Activated CD4-positive, alpha-beta T cell treated with anti-CD3 and anti-CD28 coated beads, Interleukin-2, amount 10 ng/mL, durations not matched to agents 7 days and 5 days (primary cell): ENCODE data around the gene TRIB2. TPM values are rescaled to one million over a fixed set of nuclear protein-coding genes. Genes with fewer than 3 reads are reported as not detected.

Source experiments
- CTCF ChIA-PET: fragments of 350-600 bp; sonication (Branson Sonifier 250); formaldehyde crosslinking; loops from one replicate; lab custom pipeline; 2021; ENCODE audit warnings: antibody characterized with exemption; lab: Charles Lee
- POLR2A ChIA-PET: fragments of 350-600 bp; sonication (Branson Sonifier 250); formaldehyde crosslinking; loops from one replicate; lab custom pipeline; 2021; ENCODE audit warnings: antibody characterized with exemption; lab: Charles Lee
- DNase-seq: peaks from one replicate; pipeline ENCODE4 v3.0.0-alpha.2; 2020
- H3K27ac Mint-ChIP-seq: one replicate; pipeline ENCODE4 v1.8.0; 2021; ENCODE audit warnings: mild to moderate bottlenecking, moderate library complexity, mixed read lengths
- H3K27me3 Mint-ChIP-seq: one replicate; pipeline ENCODE4 v1.8.0; 2021; ENCODE audit warnings: mixed read lengths
- H3K36me3 Mint-ChIP-seq: one replicate; pipeline ENCODE4 v1.8.0; 2021; ENCODE audit warnings: low read depth, mixed read lengths
- H3K4me1 Mint-ChIP-seq: one replicate; pipeline ENCODE4 v1.8.0; 2021; ENCODE audit warnings: mixed read lengths
- H3K4me3 Mint-ChIP-seq: one replicate; pipeline ENCODE4 v1.8.0; 2021; ENCODE audit warnings: mild to moderate bottlenecking, moderate library complexity, mixed read lengths
- H3K9me3 Mint-ChIP-seq: one replicate; pipeline ENCODE4 v1.8.0; 2021; ENCODE audit warnings: mixed read lengths
- total RNA-seq, 2 experiments: library from RNA; stranded (reverse); gene quantifications; one replicate each; pipeline ENCODE4 v1.2.3, GENCODE V29; 2021

Gene TRIB2
- total RNA-seq, 2 experiments from 2014 or later, result 85.4 to 96.5 TPM

DNA sequence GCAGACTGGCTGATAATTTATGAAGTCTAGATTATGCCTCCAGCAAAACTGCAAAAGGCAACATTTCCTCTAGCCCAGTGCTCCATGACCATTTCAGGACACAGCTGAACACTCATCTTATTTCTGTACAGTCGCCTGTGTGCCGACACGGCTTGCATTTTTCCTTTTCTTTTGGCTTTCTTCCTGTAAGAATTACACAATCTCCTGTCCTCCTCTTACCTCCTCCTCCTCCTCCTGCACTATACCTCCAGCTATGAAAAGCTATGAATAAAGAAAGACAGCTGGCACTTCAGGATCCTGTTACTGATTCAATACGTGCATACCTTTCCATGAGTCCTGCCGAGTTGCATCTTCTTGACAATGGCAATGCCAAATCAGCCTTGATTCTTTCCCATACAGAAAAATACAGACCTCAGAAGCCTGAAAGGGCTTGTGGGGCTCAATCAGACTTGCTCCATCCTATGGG, 32.2 kb upstream of the TRIB2 start:
- POLR2A ChIA-PET, result no interaction called here
- H3K9me3 Mint-ChIP-seq, result peaks cover 19% of the 10 kb centered on the region
- CTCF ChIA-PET, result no interaction called here

GRCh38 chr2:12685145-12685544, 31.6 kb upstream of the TRIB2 start:
- Mint-ChIP-seq H3K4me1 (peaks cover 2% of the 10 kb centered on the region), H3K36me3 (no peaks in the 10 kb centered on the region), H3K4me3 (no peak overlapping the region), H3K27me3 (peaks cover 19% of the 10 kb centered on the region), H3K9me3 (peaks cover 18% of the 10 kb centered on the region), H3K27ac (no peak overlapping the region)
- ChIA-PET POLR2A (no interaction called here), CTCF (no interaction called here)
- no peak for DNase-seq

More for the DNA sequence above, 32.2 kb upstream of the TRIB2 start:
- Mint-ChIP-seq H3K36me3 (no peaks in the 10 kb centered on the region), H3K4me1 (peaks cover 2% of the 10 kb centered on the region), H3K27ac (no peak overlapping the region), H3K27me3 (peaks cover 14% of the 10 kb centered on the region), H3K4me3 (no peak overlapping the region)
- no peak for DNase-seq

GRCh38 chr2:12685956-12686355, 30.8 kb upstream of the TRIB2 start:
- POLR2A ChIA-PET, result no interaction called here
- CTCF ChIA-PET, result no interaction called here
- no peaks in the 10 kb centered on the region for H3K36me3 Mint-ChIP-seq
- DNase-seq, result no peak
- H3K4me1 Mint-ChIP-seq, result peaks cover 2% of the 10 kb centered on the region
- H3K4me3 Mint-ChIP-seq, result no peak overlapping the region
- peaks cover 21% of the 10 kb centered on the region for H3K27me3 Mint-ChIP-seq
- peaks cover 19% of the 10 kb centered on the region for H3K9me3 Mint-ChIP-seq
- H3K27ac Mint-ChIP-seq, result no peak overlapping the region

DNA sequence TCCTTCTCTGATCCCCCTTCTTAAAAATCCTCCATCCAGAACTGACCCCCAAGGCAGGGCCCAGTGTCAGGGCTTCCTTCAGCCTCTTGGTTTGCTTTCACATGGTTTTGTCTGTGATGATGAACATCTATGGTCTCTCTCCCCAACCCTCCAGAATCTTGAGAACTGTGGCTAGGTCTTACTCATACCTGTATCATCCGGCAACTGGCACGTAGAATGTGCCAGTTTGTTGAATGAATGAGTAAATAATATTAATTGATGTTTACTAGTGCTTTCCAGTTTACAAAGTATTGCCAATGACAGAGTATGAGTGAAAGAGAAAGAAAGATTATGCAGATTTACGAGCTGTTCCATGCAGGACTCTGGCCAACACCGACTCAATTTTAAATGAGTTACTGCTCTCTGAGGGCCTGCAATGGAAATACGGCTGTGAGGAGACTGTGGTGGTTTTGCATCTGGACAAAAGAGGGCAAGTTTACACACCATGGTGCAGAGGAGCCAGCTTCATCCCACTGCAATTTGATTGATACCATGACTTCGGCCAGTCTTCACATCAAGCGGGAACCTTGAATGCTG, 29.9 kb upstream of the TRIB2 start:
- POLR2A ChIA-PET, result no interaction called here
- Mint-ChIP-seq H3K27ac (peak overlapping the region; percentile 63), H3K36me3 (no peaks in the 10 kb centered on the region), H3K4me1 (peaks cover 2% of the 10 kb centered on the region), H3K4me3 (no peak overlapping the region), H3K9me3 (peaks cover 15% of the 10 kb centered on the region), H3K27me3 (peaks cover 21% of the 10 kb centered on the region)
- CTCF ChIA-PET, result interaction anchor here (0.8 kb wide), 1 partner anchor 10 kb away, joined by 3 read pairs; no protein-coding TSS in a partner anchor
- no peak for DNase-seq

- H3K36me3 Mint-ChIP-seq, result peaks cover 7% of the 10 kb centered on the region
- CTCF ChIA-PET, result no interaction called here
- H3K4me3 Mint-ChIP-seq, result no peak overlapping the region
- peaks cover 23% of the 10 kb centered on the region for H3K9me3 Mint-ChIP-seq
- H3K27me3 Mint-ChIP-seq, result peaks cover 18% of the 10 kb centered on the region
- DNase-seq, result no peak
- peaks cover 6% of the 10 kb centered on the region for H3K4me1 Mint-ChIP-seq
- H3K27ac Mint-ChIP-seq, result no peak overlapping the region
- POLR2A ChIA-PET, result no interaction called here
Observed at GRCh38 chr2:12688091-12688490, 28.6 kb upstream of the TRIB2 start.

GRCh38 chr2:12688893-12689292, 27.8 kb upstream of the TRIB2 start:
- Mint-ChIP-seq H3K4me3 (no peak overlapping the region), H3K9me3 (peaks cover 26% of the 10 kb centered on the region), H3K27ac (no peak overlapping the region), H3K4me1 (peaks cover 6% of the 10 kb centered on the region), H3K27me3 (peaks cover 15% of the 10 kb centered on the region), H3K36me3 (peaks cover 10% of the 10 kb centered on the region)
- CTCF ChIA-PET, result no interaction called here
- DNase-seq, result no peak
- POLR2A ChIA-PET, result no interaction called here

GRCh38 chr2:12693509-12693908, 23.2 kb upstream of the TRIB2 start:
- H3K4me3 Mint-ChIP-seq, result no peak overlapping the region
- no peak for DNase-seq
- peaks cover 5% of the 10 kb centered on the region for H3K4me1 Mint-ChIP-seq
- H3K27ac Mint-ChIP-seq, result no peak overlapping the region
- POLR2A ChIA-PET, result interaction anchor here (0.6 kb wide), 1 partner anchor 129 kb away, joined by 3 read pairs; no protein-coding TSS in a partner anchor
- H3K9me3 Mint-ChIP-seq, result peaks cover 24% of the 10 kb centered on the region
- peaks cover 7% of the 10 kb centered on the region for H3K27me3 Mint-ChIP-seq
- CTCF ChIA-PET, result interaction anchor here (1.5 kb wide), 1 partner anchor 23 kb away, joined by 3 read pairs; the partner anchor contains the start of gene TRIB2
- H3K36me3 Mint-ChIP-seq, result peaks cover 13% of the 10 kb centered on the region

GRCh38 chr2:12694990-12695774, 21.6 kb upstream of the TRIB2 start:
- Mint-ChIP-seq H3K27me3 (peaks cover 12% of the 10 kb centered on the region), H3K27ac (no peak overlapping the region)
- POLR2A ChIA-PET, result no interaction called here

DNA sequence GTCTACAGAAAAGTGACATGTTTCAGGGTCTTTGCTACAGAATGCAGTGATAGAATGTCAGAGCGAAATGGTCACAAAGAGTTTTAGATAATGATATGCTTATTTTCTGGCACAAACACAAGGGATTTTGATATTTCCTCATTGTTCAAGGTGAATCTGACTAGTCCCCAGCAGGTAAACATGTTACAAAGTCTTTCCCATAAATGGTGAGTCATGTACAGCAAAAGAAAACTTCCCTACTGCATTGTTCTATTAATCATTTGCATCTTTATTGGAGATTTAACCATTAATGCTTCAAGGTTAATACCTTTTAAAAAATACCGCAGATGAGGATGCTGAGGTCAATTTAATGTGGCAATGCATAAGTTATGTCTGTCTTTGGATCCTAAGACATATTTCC, 19.1 kb upstream of the TRIB2 start:
- no peak overlapping the region for H3K4me3 Mint-ChIP-seq
- CTCF ChIA-PET, result no interaction called here
- H3K9me3 Mint-ChIP-seq, result peaks cover 7% of the 10 kb centered on the region
- DNase-seq, result no peak
- no peak overlapping the region for H3K27ac Mint-ChIP-seq
- peaks cover 19% of the 10 kb centered on the region for H3K27me3 Mint-ChIP-seq
- POLR2A ChIA-PET, result no interaction called here
- peaks cover 6% of the 10 kb centered on the region for H3K4me1 Mint-ChIP-seq
- peaks cover 8% of the 10 kb centered on the region for H3K36me3 Mint-ChIP-seq

More at GRCh38 chr2:12694990-12695774, 21.6 kb upstream of the TRIB2 start:
- H3K4me1 Mint-ChIP-seq, result peaks cover 5% of the 10 kb centered on the region
- CTCF ChIA-PET, result no interaction called here
- H3K4me3 Mint-ChIP-seq, result no peak overlapping the region
- H3K36me3 Mint-ChIP-seq, result peaks cover 13% of the 10 kb centered on the region
- H3K9me3 Mint-ChIP-seq, result peaks cover 18% of the 10 kb centered on the region
- no peak for DNase-seq

GRCh38 chr2:12700989-12701388, 15.7 kb upstream of the TRIB2 start:
- Mint-ChIP-seq H3K4me3 (no peak overlapping the region), H3K27me3 (peaks cover 19% of the 10 kb centered on the region), H3K27ac (no peak overlapping the region), H3K36me3 (peaks cover 10% of the 10 kb centered on the region), H3K4me1 (peaks cover 13% of the 10 kb centered on the region), H3K9me3 (peaks cover 6% of the 10 kb centered on the region)
- ChIA-PET POLR2A (no interaction called here), CTCF (interaction anchor here (2.1 to 2.2 kb wide), 2 partner anchors 15 to 20 kb away, joined by 5 to 9 read pairs; partner anchors contain the start of gene TRIB2)
- no peak for DNase-seq

DNA sequence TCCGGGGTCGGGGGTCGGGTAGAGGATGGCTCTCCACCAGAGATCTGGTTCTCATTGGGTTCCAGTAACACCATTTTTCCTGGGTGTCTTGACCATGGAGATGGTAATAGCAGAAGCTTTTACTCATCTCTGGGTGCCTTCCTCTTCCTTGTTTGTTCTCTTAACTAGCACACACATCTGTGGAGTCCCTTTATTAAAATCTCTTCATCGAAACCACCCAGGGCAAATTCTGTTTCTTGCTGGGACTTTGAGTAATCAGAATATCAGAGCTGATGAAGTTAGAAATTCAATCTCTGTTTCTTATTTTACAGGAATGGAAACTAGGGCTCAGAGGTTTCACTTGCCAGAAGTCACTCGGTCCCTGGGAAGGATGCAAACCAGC, 15.0 kb upstream of the TRIB2 start:
- Mint-ChIP-seq H3K27me3 (peaks cover 19% of the 10 kb centered on the region), H3K4me1 (peaks cover 13% of the 10 kb centered on the region), H3K9me3 (peaks cover 9% of the 10 kb centered on the region), H3K27ac (no peak overlapping the region), H3K36me3 (peaks cover 12% of the 10 kb centered on the region), H3K4me3 (no peak overlapping the region)
- ChIA-PET POLR2A (no interaction called here), CTCF (interaction anchor here (0.9 to 2.2 kb wide), 4 partner anchors 9 to 19 kb away, joined by 3 to 9 read pairs (median 4); partner anchors contain the start of gene TRIB2)
- no peak for DNase-seq

DNA sequence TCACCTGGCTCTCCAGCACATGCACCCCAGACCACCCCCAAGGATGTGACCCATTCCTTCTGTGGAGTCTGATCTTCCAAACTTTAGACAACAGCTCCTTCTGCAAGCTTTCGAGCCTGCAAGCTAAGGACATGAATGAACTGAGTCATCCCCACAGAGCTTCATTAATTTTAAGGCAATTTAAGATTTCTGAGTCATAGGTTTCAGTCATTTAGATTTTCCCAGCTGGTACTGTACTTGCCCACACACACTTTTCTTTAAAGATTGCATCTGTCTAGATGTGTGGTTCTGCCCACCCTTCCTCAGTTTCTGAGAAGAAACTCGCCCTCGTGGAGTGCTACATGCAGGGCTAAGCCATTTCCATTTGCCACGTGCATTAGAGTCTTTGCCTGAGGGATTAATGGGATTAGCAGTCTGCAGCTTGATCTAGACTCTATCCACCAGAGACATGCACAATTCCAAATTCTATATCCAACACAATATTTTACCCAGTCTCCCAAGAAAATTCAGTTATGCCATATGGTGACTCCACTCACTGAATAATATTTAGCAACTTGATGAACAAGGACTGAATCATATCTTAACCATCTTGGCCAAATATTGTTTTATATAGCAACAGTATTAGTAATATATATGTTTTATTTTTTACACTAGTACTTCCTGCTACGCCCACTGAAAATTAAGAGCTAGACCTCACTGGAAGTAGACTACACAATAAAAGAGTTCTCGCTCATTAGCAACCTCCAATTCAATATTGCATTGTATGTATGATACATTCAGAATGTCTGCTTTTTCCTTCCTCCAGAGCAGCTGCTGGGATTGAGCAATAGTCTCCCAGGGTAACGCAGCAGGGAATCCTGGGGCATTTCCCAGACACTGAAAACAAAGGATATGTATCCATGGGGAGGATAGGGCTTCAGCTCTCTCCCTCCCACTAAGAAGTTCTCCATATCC, 14.3 kb upstream of the TRIB2 start:
- H3K27ac Mint-ChIP-seq, result no peak overlapping the region

More for the DNA sequence above, 14.3 kb upstream of the TRIB2 start:
- ChIA-PET CTCF (interaction anchor here (0.9 to 2.2 kb wide), 4 partner anchors 9 to 19 kb away, joined by 3 to 9 read pairs (median 4); partner anchors contain the start of gene TRIB2), POLR2A (no interaction called here)
- H3K9me3 Mint-ChIP-seq, result peaks cover 9% of the 10 kb centered on the region
- peaks cover 13% of the 10 kb centered on the region for H3K36me3 Mint-ChIP-seq
- no peak overlapping the region for H3K4me3 Mint-ChIP-seq
- peaks cover 19% of the 10 kb centered on the region for H3K27me3 Mint-ChIP-seq
- peaks cover 13% of the 10 kb centered on the region for H3K4me1 Mint-ChIP-seq
- no peak for DNase-seq
